IPS-NIHi7 (cell line): ENCODE data around the gene HOXC10.
A peak's percentile ranks its signal among the peaks of the same experiment; 100 is the strongest.

Experiments used
- DNase-seq: peaks from one replicate; pipeline ENCODE4 v3.0.0; 2012; ENCODE audit warnings: mixed read lengths; ENCODE audit errors: extremely low spot score

Gene HOXC10

GRCh38 chr12:53950789-53951576 lies 34.0 kb upstream of the HOXC10 start:
- no peak for DNase-seq

GRCh38 chr12:53951577-53952334 lies 33.2 kb upstream of the HOXC10 start:
- no peak for DNase-seq

GRCh38 chr12:53952335-53952694 lies 32.6 kb upstream of the HOXC10 start:
- no peak for DNase-seq

- DNase-seq, result peak; percentile 59
Observed at GRCh38 chr12:53952871-53953734, 31.8 kb upstream of the HOXC10 start.

GRCh38 chr12:53953831-53954693 lies 30.9 kb upstream of the HOXC10 start:
- DNase-seq, result no peak

- DNase-seq, result no peak
Observed at GRCh38 chr12:53954694-53955035, 30.3 kb upstream of the HOXC10 start, which contains the start of gene HOXC12. TSS of gene HOXC12 (plus strand) at chr12:53954903. CDS start at chr12:53954930, 27 bp downstream.

- DNase-seq, result no peak
Observed at GRCh38 chr12:53955036-53955775, 29.7 kb upstream of the HOXC10 start.

GRCh38 chr12:53955776-53956250 lies 29.1 kb upstream of the HOXC10 start:
- no peak for DNase-seq

GRCh38 chr12:53956251-53956887 lies 28.6 kb upstream of the HOXC10 start:
- DNase-seq, result no peak

- DNase-seq, result no peak
Observed at GRCh38 chr12:53956914-53957536, 27.9 kb upstream of the HOXC10 start.

GRCh38 chr12:53958128-53958527 lies 26.8 kb upstream of the HOXC10 start:
- DNase-seq, result no peak

GRCh38 chr12:53959314-53959713 lies 25.6 kb upstream of the HOXC10 start:
- no peak for DNase-seq

GRCh38 chr12:53960187-53961024 lies 24.5 kb upstream of the HOXC10 start:
- DNase-seq, result no peak

- DNase-seq, result no peak
Observed at GRCh38 chr12:53961025-53961761, 23.8 kb upstream of the HOXC10 start.

GRCh38 chr12:53963005-53963404 lies 21.9 kb upstream of the HOXC10 start:
- no peak for DNase-seq

- no peak for DNase-seq
Observed at GRCh38 chr12:53963434-53964314, 21.3 kb upstream of the HOXC10 start.

- no peak for DNase-seq
Observed at GRCh38 chr12:53964315-53964713, 20.6 kb upstream of the HOXC10 start.
